ENCODE results near the gene MSGN1.
A peak's percentile ranks its signal among the peaks of the same experiment; 100 is the strongest.

The MSGN1 gene

GRCh38 chr2:17791121-17791816, 25.0 kb upstream of the MSGN1 start:
- ATAC-seq = peak; percentile 41
- TF ChIP-seq TSHZ2 (CRISPR knock-in tag; IDR thresholded peaks at IDR 0.05) (no peak), ESRRG (CRISPR knock-in tag; IDR thresholded peaks at IDR 0.05) (no peak), TCF4 (CRISPR knock-in tag; IDR thresholded peaks at IDR 0.05; ENCODE audit: borderline replicate concordance) (no peak), ZC3H10 (CRISPR knock-in tag; IDR thresholded peaks at IDR 0.05) (no peak), ZFP3 (CRISPR knock-in tag; IDR thresholded peaks at IDR 0.05) (no peak), TOX (CRISPR knock-in tag; IDR thresholded peaks at IDR 0.05; ENCODE audit: borderline replicate concordance) (no peak), CSRNP3 (CRISPR knock-in tag; IDR thresholded peaks at IDR 0.05) (no peak), ZNF565 (CRISPR knock-in tag; conservative IDR thresholded peaks at IDR 0.05; ENCODE audit: low read depth) (no peak), GLIS3 (CRISPR knock-in tag; IDR thresholded peaks at IDR 0.05) (no peak), ZNF8 (CRISPR knock-in tag; IDR thresholded peaks at IDR 0.05) (no peak), RARB (CRISPR knock-in tag; IDR thresholded peaks at IDR 0.05) (no peak), ISL1 (CRISPR knock-in tag; IDR thresholded peaks at IDR 0.05) (no peak), CREB5 (CRISPR knock-in tag; IDR thresholded peaks at IDR 0.05; ENCODE audit: low read depth) (no peak), OSR1 (CRISPR knock-in tag; IDR thresholded peaks at IDR 0.05) (no peak), POU6F1 (CRISPR knock-in tag; IDR thresholded peaks at IDR 0.05; ENCODE audit: borderline replicate concordance, low read depth) (no peak), ZFP30 (CRISPR knock-in tag; IDR thresholded peaks at IDR 0.05) (no peak), PPARA (CRISPR knock-in tag; IDR thresholded peaks at IDR 0.05; ENCODE audit: borderline replicate concordance) (no peak)

- no peak for ATAC-seq
- no peak for TF ChIP-seq ZNF70 (CRISPR knock-in tag; IDR thresholded peaks at IDR 0.05)
- TF ChIP-seq CSDC2 (CRISPR knock-in tag; IDR thresholded peaks at IDR 0.05) = no peak
- no peak for TF ChIP-seq PATZ1 (CRISPR knock-in tag; IDR thresholded peaks at IDR 0.05; ENCODE audit: borderline replicate concordance)
- TF ChIP-seq SNAI2 (CRISPR knock-in tag; IDR thresholded peaks at IDR 0.05) = no peak
- no peak for TF ChIP-seq ZFP3 (CRISPR knock-in tag; IDR thresholded peaks at IDR 0.05)
- TF ChIP-seq POU6F1 (CRISPR knock-in tag; IDR thresholded peaks at IDR 0.05; ENCODE audit: borderline replicate concordance, low read depth) = no peak
- TF ChIP-seq OSR1 (CRISPR knock-in tag; IDR thresholded peaks at IDR 0.05) = no peak
- TF ChIP-seq TOX (CRISPR knock-in tag; IDR thresholded peaks at IDR 0.05; ENCODE audit: borderline replicate concordance) = no peak
- no peak for TF ChIP-seq ZNF565 (CRISPR knock-in tag; conservative IDR thresholded peaks at IDR 0.05; ENCODE audit: low read depth)
Observed at GRCh38 chr2:17791817-17792130, 24.5 kb upstream of the MSGN1 start.
